Activated CD4-positive, alpha-beta T cell treated with anti-CD3 and anti-CD28 coated beads, Interleukin-2, amount 10 ng/mL, durations not matched to agents 7 days and 5 days (primary cell): ENCODE data around the gene RAP1GAP2. TPM values are rescaled to one million over a fixed set of nuclear protein-coding genes. Genes with fewer than 3 reads are reported as not detected.

ENCODE experiments used
- CTCF ChIA-PET: fragments of 350-600 bp; sonication (Branson Sonifier 250); formaldehyde crosslinking; loops from one replicate; lab custom pipeline; 2021; ENCODE audit warnings: antibody characterized with exemption; lab: Charles Lee
- POLR2A ChIA-PET: fragments of 350-600 bp; sonication (Branson Sonifier 250); formaldehyde crosslinking; loops from one replicate; lab custom pipeline; 2021; ENCODE audit warnings: antibody characterized with exemption; lab: Charles Lee
- DNase-seq: peaks from one replicate; pipeline ENCODE4 v3.0.0-alpha.2; 2020
- H3K27ac Mint-ChIP-seq: one replicate; pipeline ENCODE4 v1.8.0; 2021; ENCODE audit warnings: mild to moderate bottlenecking, moderate library complexity, mixed read lengths
- H3K27me3 Mint-ChIP-seq: one replicate; pipeline ENCODE4 v1.8.0; 2021; ENCODE audit warnings: mixed read lengths
- H3K36me3 Mint-ChIP-seq: one replicate; pipeline ENCODE4 v1.8.0; 2021; ENCODE audit warnings: low read depth, mixed read lengths
- H3K4me1 Mint-ChIP-seq: one replicate; pipeline ENCODE4 v1.8.0; 2021; ENCODE audit warnings: mixed read lengths
- H3K4me3 Mint-ChIP-seq: one replicate; pipeline ENCODE4 v1.8.0; 2021; ENCODE audit warnings: mild to moderate bottlenecking, moderate library complexity, mixed read lengths
- H3K9me3 Mint-ChIP-seq: one replicate; pipeline ENCODE4 v1.8.0; 2021; ENCODE audit warnings: mixed read lengths
- total RNA-seq, 2 experiments: library from RNA; stranded (reverse); gene quantifications; one replicate each; pipeline ENCODE4 v1.2.3, GENCODE V29; 2021

The RAP1GAP2 gene
- total RNA-seq, 2 experiments from 2014 or later, result 27.8 to 37.3 TPM

- H3K36me3 Mint-ChIP-seq, result no peaks in the 10 kb centered on the region
- no peak overlapping the region for H3K4me3 Mint-ChIP-seq
- H3K9me3 Mint-ChIP-seq, result no peaks in the 10 kb centered on the region
- ChIA-PET CTCF (no interaction called here), POLR2A (no interaction called here)
- H3K4me1 Mint-ChIP-seq, result peaks cover 11% of the 10 kb centered on the region
- no peak overlapping the region for H3K27ac Mint-ChIP-seq
- no peak for DNase-seq
- H3K27me3 Mint-ChIP-seq, result peaks cover 4% of the 10 kb centered on the region
Observed at GRCh38 chr17:2958706-2959222, 162.5 kb downstream of the RAP1GAP2 start.

GRCh38 chr17:2959371-2960130 lies 163.3 kb downstream of the RAP1GAP2 start:
- POLR2A ChIA-PET, result no interaction called here
- Mint-ChIP-seq H3K27me3 (peaks cover 4% of the 10 kb centered on the region), H3K9me3 (no peaks in the 10 kb centered on the region), H3K4me3 (no peak overlapping the region), H3K27ac (no peak overlapping the region), H3K36me3 (no peaks in the 10 kb centered on the region), H3K4me1 (peaks cover 11% of the 10 kb centered on the region)
- CTCF ChIA-PET, result no interaction called here
- DNase-seq, result no peak

GRCh38 chr17:2961446-2961845 lies 165.2 kb downstream of the RAP1GAP2 start:
- no peaks in the 10 kb centered on the region for H3K27me3 Mint-ChIP-seq
- ChIA-PET CTCF (no interaction called here), POLR2A (no interaction called here)
- no peak for DNase-seq
- H3K27ac Mint-ChIP-seq, result peak overlapping the region; percentile 25
- no peaks in the 10 kb centered on the region for H3K4me1 Mint-ChIP-seq
- no peak overlapping the region for H3K4me3 Mint-ChIP-seq
- H3K9me3 Mint-ChIP-seq, result no peaks in the 10 kb centered on the region
- no peaks in the 10 kb centered on the region for H3K36me3 Mint-ChIP-seq

- no peaks in the 10 kb centered on the region for H3K27me3 Mint-ChIP-seq
- H3K4me1 Mint-ChIP-seq, result no peaks in the 10 kb centered on the region
- POLR2A ChIA-PET, result no interaction called here
- no peak overlapping the region for H3K27ac Mint-ChIP-seq
- CTCF ChIA-PET, result interaction anchor here (0.6 kb wide), 1 partner anchor 14 kb away, joined by 3 read pairs; no protein-coding TSS in a partner anchor
- no peaks in the 10 kb centered on the region for H3K9me3 Mint-ChIP-seq
- no peak overlapping the region for H3K4me3 Mint-ChIP-seq
- H3K36me3 Mint-ChIP-seq, result no peaks in the 10 kb centered on the region
- no peak for DNase-seq
Observed at GRCh38 chr17:2962236-2962635, 166.0 kb downstream of the RAP1GAP2 start.

- no peaks in the 10 kb centered on the region for H3K27me3 Mint-ChIP-seq
- H3K27ac Mint-ChIP-seq, result no peak overlapping the region
- DNase-seq, result no peak
- POLR2A ChIA-PET, result no interaction called here
- H3K4me1 Mint-ChIP-seq, result no peaks in the 10 kb centered on the region
- CTCF ChIA-PET, result interaction anchor here (0.6 kb wide), 1 partner anchor 14 kb away, joined by 3 read pairs; no protein-coding TSS in a partner anchor
- no peaks in the 10 kb centered on the region for H3K9me3 Mint-ChIP-seq
- peaks cover under 1% of the 10 kb centered on the region for H3K36me3 Mint-ChIP-seq
- H3K4me3 Mint-ChIP-seq, result no peak overlapping the region
Observed at GRCh38 chr17:2962729-2963128, 166.5 kb downstream of the RAP1GAP2 start.

GRCh38 chr17:2963332-2964027 lies 167.2 kb downstream of the RAP1GAP2 start:
- Mint-ChIP-seq H3K27ac (no peak overlapping the region), H3K36me3 (peaks cover 3% of the 10 kb centered on the region), H3K9me3 (no peaks in the 10 kb centered on the region), H3K4me3 (no peak overlapping the region), H3K4me1 (no peaks in the 10 kb centered on the region), H3K27me3 (no peaks in the 10 kb centered on the region)
- POLR2A ChIA-PET, result no interaction called here
- CTCF ChIA-PET, result no interaction called here
- no peak for DNase-seq

- Mint-ChIP-seq H3K27me3 (no peaks in the 10 kb centered on the region), H3K36me3 (peaks cover 3% of the 10 kb centered on the region), H3K27ac (no peak overlapping the region), H3K9me3 (no peaks in the 10 kb centered on the region), H3K4me1 (no peaks in the 10 kb centered on the region), H3K4me3 (no peak overlapping the region)
- DNase-seq, result no peak
- ChIA-PET CTCF (no interaction called here), POLR2A (no interaction called here)
Observed at GRCh38 chr17:2964028-2964356, 167.8 kb downstream of the RAP1GAP2 start.

GRCh38 chr17:2964370-2964769 lies 168.1 kb downstream of the RAP1GAP2 start:
- CTCF ChIA-PET, result no interaction called here
- DNase-seq, result no peak
- H3K36me3 Mint-ChIP-seq, result peaks cover 3% of the 10 kb centered on the region
- H3K4me1 Mint-ChIP-seq, result no peaks in the 10 kb centered on the region
- H3K27ac Mint-ChIP-seq, result no peak overlapping the region
- H3K9me3 Mint-ChIP-seq, result no peaks in the 10 kb centered on the region
- H3K27me3 Mint-ChIP-seq, result no peaks in the 10 kb centered on the region
- no peak overlapping the region for H3K4me3 Mint-ChIP-seq
- POLR2A ChIA-PET, result no interaction called here

GRCh38 chr17:2964831-2965230 lies 168.6 kb downstream of the RAP1GAP2 start:
- H3K4me1 Mint-ChIP-seq, result no peaks in the 10 kb centered on the region
- ChIA-PET POLR2A (no interaction called here), CTCF (no interaction called here)
- no peak overlapping the region for H3K4me3 Mint-ChIP-seq
- H3K36me3 Mint-ChIP-seq, result peaks cover 3% of the 10 kb centered on the region
- no peak for DNase-seq
- H3K9me3 Mint-ChIP-seq, result no peaks in the 10 kb centered on the region
- H3K27me3 Mint-ChIP-seq, result no peaks in the 10 kb centered on the region
- no peak overlapping the region for H3K27ac Mint-ChIP-seq

- Mint-ChIP-seq H3K9me3 (no peaks in the 10 kb centered on the region), H3K36me3 (peaks cover 3% of the 10 kb centered on the region), H3K27me3 (no peaks in the 10 kb centered on the region), H3K4me3 (no peak overlapping the region), H3K4me1 (no peaks in the 10 kb centered on the region), H3K27ac (no peak overlapping the region)
- no peak for DNase-seq
- POLR2A ChIA-PET, result no interaction called here
- CTCF ChIA-PET, result interaction anchor here (1.1 kb wide), 1 partner anchor 10 kb away, joined by 3 read pairs; no protein-coding TSS in a partner anchor
Observed at GRCh38 chr17:2965621-2966595, 169.7 kb downstream of the RAP1GAP2 start.

- H3K36me3 Mint-ChIP-seq, result peaks cover 3% of the 10 kb centered on the region
- no peaks in the 10 kb centered on the region for H3K9me3 Mint-ChIP-seq
- ChIA-PET CTCF (no interaction called here), POLR2A (no interaction called here)
- no peak for DNase-seq
- no peaks in the 10 kb centered on the region for H3K27me3 Mint-ChIP-seq
- no peak overlapping the region for H3K4me3 Mint-ChIP-seq
- no peak overlapping the region for H3K27ac Mint-ChIP-seq
- no peaks in the 10 kb centered on the region for H3K4me1 Mint-ChIP-seq
Observed at GRCh38 chr17:2967515-2967914, 171.3 kb downstream of the RAP1GAP2 start.

GRCh38 chr17:2971851-2972250 lies 175.6 kb downstream of the RAP1GAP2 start:
- CTCF ChIA-PET, result interaction anchor here (1.3 kb wide), 1 partner anchor 12 kb away, joined by 3 read pairs; no protein-coding TSS in a partner anchor
- DNase-seq, result no peak
- POLR2A ChIA-PET, result no interaction called here
- H3K4me1 Mint-ChIP-seq, result no peaks in the 10 kb centered on the region
- no peak overlapping the region for H3K27ac Mint-ChIP-seq
- H3K36me3 Mint-ChIP-seq, result peaks cover 3% of the 10 kb centered on the region
- H3K9me3 Mint-ChIP-seq, result no peaks in the 10 kb centered on the region
- no peak overlapping the region for H3K4me3 Mint-ChIP-seq
- no peaks in the 10 kb centered on the region for H3K27me3 Mint-ChIP-seq
